SK-N-SH (cell line): ENCODE data around the gene APH1A. TPM values are rescaled to one million over a fixed set of nuclear protein-coding genes. Genes with fewer than 3 reads are reported as not detected.

ENCODE experiments used
- CTCF ChIA-PET: fragments of 300-600, 350-600 bp; formaldehyde crosslinking; extraction: SDS; loops from one replicate; lab custom pipeline; 2021; lab: Yijun Ruan, JAX
- POLR2A ChIA-PET: fragments of 350-600 bp; sonication (Branson Sonifier 250); formaldehyde crosslinking; extraction: SDS; loops from one replicate; lab custom pipeline; 2020; ENCODE audit warnings: antibody characterized with exemption, inconsistent platforms; lab: Yijun Ruan, JAX
- DNase-seq: peaks from one replicate; pipeline ENCODE4 v3.0.0; 2012
- H2AFZ ChIP-seq: fragments of 200-600 bp; sonication (generic); 2 replicates; pipeline ENCODE4 v1.8.1; 2016; ENCODE audit warnings: antibody characterized with exemption, mild to moderate bottlenecking, low read depth
- H3F3A ChIP-seq: fragments of 200-600 bp; sonication (generic); replicated peaks from 2 replicates; pipeline ENCODE3; 2016; ENCODE audit warnings: antibody characterized with exemption, mild to moderate bottlenecking; ENCODE audit not compliant: insufficient read depth
- H3K27ac ChIP-seq, 2 experiments: fragments of 200-500 bp in 1 of 2; fragments of 200-600 bp in 1 of 2; sonication (Bioruptor generic) in 1 of 2; sonication (generic), shearing (Covaris generic) in 1 of 2; 2 replicates each; pipeline versions ENCODE4 v1.5.1 to v1.6.1; 2014 to 2016; ENCODE audit warnings: low read depth in 2 of 2, inconsistent platforms in 1 of 2, low read length in 1 of 2, mild to moderate bottlenecking in 1 of 2, mixed read lengths in 1 of 2
- H3K27me3 ChIP-seq: fragments of 200-600 bp; sonication (generic), shearing (Covaris generic); 2 replicates; pipeline ENCODE4 v1.6.1; 2016; ENCODE audit warnings: mixed run types; ENCODE audit not compliant: insufficient read depth
- H3K36me3 ChIP-seq, 2 experiments: fragments of 200-500 bp in 1 of 2; fragments of 200-600 bp in 1 of 2; sonication (Bioruptor generic) in 1 of 2; sonication (generic) in 1 of 2; replicated peaks in 1 of 2; 2 replicates each; pipeline versions ENCODE3 to v1.5.1; 2014 to 2016; ENCODE audit warnings: low read length in 1 of 2, mild to moderate bottlenecking in 1 of 2; ENCODE audit not compliant: insufficient read depth in 2 of 2, control insufficient read depth in 1 of 2
- H3K4me1 ChIP-seq, 2 experiments: fragments of 200-500 bp in 1 of 2; fragments of 200-600 bp in 1 of 2; sonication (Bioruptor generic) in 1 of 2; sonication (generic), shearing (Covaris generic) in 1 of 2; 2 replicates each; pipeline versions ENCODE4 v1.5.1 to v1.6.1; 2014 to 2016; ENCODE audit warnings: low read depth in 1 of 2, low read length in 1 of 2, mixed run types in 1 of 2; ENCODE audit not compliant: insufficient read depth in 2 of 2, control insufficient read depth in 1 of 2
- H3K4me2 ChIP-seq: fragments of 200-600 bp; sonication (generic), shearing (Covaris generic); 2 replicates; pipeline ENCODE4 v1.6.1; 2017; ENCODE audit warnings: mixed run types
- H3K4me3 ChIP-seq, 2 experiments: fragments of 200-500 bp in 1 of 2; fragments of 200-600 bp in 1 of 2; sonication (Bioruptor generic) in 1 of 2; sonication (generic), shearing (Covaris generic) in 1 of 2; 2 replicates each; pipeline versions ENCODE4 v1.5.1 to v1.8.1; 2014 to 2016; ENCODE audit warnings: low read depth in 2 of 2, inconsistent platforms in 1 of 2, low read length in 1 of 2, mild to moderate bottlenecking in 1 of 2, mixed read lengths in 1 of 2, moderate library complexity in 1 of 2
- H3K79me2 ChIP-seq: fragments of 200-600 bp; sonication (generic); 2 replicates; pipeline ENCODE4 v1.8.1; 2017; ENCODE audit warnings: mild to moderate bottlenecking; ENCODE audit not compliant: insufficient read depth
- H3K9ac ChIP-seq: fragments of 200-600 bp; sonication (generic); 2 replicates; pipeline ENCODE4 v1.6.1; 2017; ENCODE audit warnings: mixed run types
- H3K9me2 ChIP-seq: fragments of 200-600 bp; sonication (generic); 2 replicates; pipeline ENCODE4 v1.6.1; 2017; ENCODE audit warnings: mixed run types
- H3K9me3 ChIP-seq: fragments of 200-600 bp; sonication (generic); 2 replicates; pipeline ENCODE4 v1.6.1; 2017; ENCODE audit warnings: mixed run types, mild to moderate bottlenecking, moderate library complexity
- H4K20me1 ChIP-seq: fragments of 200-600 bp; sonication (generic); 2 replicates; pipeline ENCODE4 v1.6.1; 2017; ENCODE audit warnings: mild to moderate bottlenecking, mixed run types; ENCODE audit not compliant: insufficient read depth
- CHD2 ChIP-seq: fragments of 150-350 bp; IDR thresholded peaks from 2 replicates; pipeline ENCODE4 v1.6.1; 2018; ENCODE audit warnings: low read length; ENCODE audit not compliant: partially characterized antibody
- EZH2phosphoT487 ChIP-seq: fragments of 200-600 bp; sonication (generic); IDR thresholded peaks from 2 replicates; pipeline ENCODE4 v1.6.1; 2017; ENCODE audit warnings: low read depth, mixed run types, mild to moderate bottlenecking, antibody characterized with exemption, moderate library complexity, borderline replicate concordance
- FOSL2 ChIP-seq: IDR thresholded peaks from 2 replicates; pipeline ENCODE4 v1.4.0; 2012; ENCODE audit warnings: low read depth, mild to moderate bottlenecking, moderate library complexity, borderline replicate concordance
- GATA2 ChIP-seq: sonication (generic); formaldehyde crosslinking; IDR thresholded peaks from 2 replicates; pipeline ENCODE4 v1.5.0; 2020; ENCODE audit warnings: mild to moderate bottlenecking, missing genetic modification reagents
- IRF3 ChIP-seq: fragments of 150-350 bp; IDR thresholded peaks from 2 replicates; pipeline ENCODE4 v1.6.1; 2016; ENCODE audit warnings: mild to moderate bottlenecking, low read depth, low read length
- JUND ChIP-seq: IDR thresholded peaks from 2 replicates; pipeline ENCODE4 v1.4.0; 2012
- MAX ChIP-seq: IDR thresholded peaks from 2 replicates; pipeline ENCODE4 v1.4.0; 2012; ENCODE audit warnings: low read depth
- MXI1 ChIP-seq: IDR thresholded peaks from 2 replicates; pipeline ENCODE4 v1.6.1; 2012; ENCODE audit warnings: mild to moderate bottlenecking, low read depth, low read length, improper control_type of control experiment
- POLR2AphosphoS5 ChIP-seq: IDR thresholded peaks from 2 replicates; pipeline ENCODE4 v1.6.1; 2012; ENCODE audit warnings: low read depth, low read length
- RAD21 ChIP-seq: IDR thresholded peaks from 2 replicates; pipeline ENCODE4 v1.6.1; 2012; ENCODE audit warnings: mild to moderate bottlenecking, low read length
- REST ChIP-seq: IDR thresholded peaks from 2 replicates; pipeline ENCODE4 v1.6.1; 2012; ENCODE audit warnings: mild to moderate bottlenecking, low read depth, low read length, moderate library complexity
- RFX5 ChIP-seq: IDR thresholded peaks from 2 replicates; pipeline ENCODE4 v1.6.1; 2012; ENCODE audit warnings: mild to moderate bottlenecking, improper control_type of control experiment, low read length
- RXRA ChIP-seq: IDR thresholded peaks from 2 replicates; pipeline ENCODE4 v1.4.0; 2012; ENCODE audit warnings: low read depth, mild to moderate bottlenecking, borderline replicate concordance
- SIN3A ChIP-seq: IDR thresholded peaks from 2 replicates; pipeline ENCODE4 v1.6.1; 2012; ENCODE audit warnings: low read depth, mild to moderate bottlenecking, low read length, moderate library complexity, borderline replicate concordance
- SMC3 ChIP-seq: IDR thresholded peaks from 2 replicates; pipeline ENCODE4 v1.6.1; 2012; ENCODE audit warnings: low read depth, low read length, improper control_type of control experiment
- TAF1 ChIP-seq: IDR thresholded peaks from 2 replicates; pipeline ENCODE4 v1.6.1; 2012; ENCODE audit warnings: low read depth, mild to moderate bottlenecking, low read length, moderate library complexity, borderline replicate concordance
- TCF12 ChIP-seq: IDR thresholded peaks from 2 replicates; pipeline ENCODE4 v1.4.0; 2012
- USF2 ChIP-seq: fragments of 150-350 bp; IDR thresholded peaks from 2 replicates; pipeline ENCODE4 v1.6.1; 2017; ENCODE audit warnings: antibody characterized with exemption, low read length, low read depth, borderline replicate concordance
- YY1 ChIP-seq: IDR thresholded peaks from 2 replicates; pipeline ENCODE4 v1.4.0; 2012; ENCODE audit warnings: low read depth, mild to moderate bottlenecking
- ZBTB33 ChIP-seq: IDR thresholded peaks from 2 replicates; pipeline ENCODE4 v1.4.0; 2012; ENCODE audit warnings: low read depth, borderline replicate concordance
- WGBS: methylation state at CpG from one replicate; pipeline ENCODE4 v1.1.6; 2017; ENCODE audit warnings: low lambda C conversion rate; 5-methylcytosine and 5-hydroxymethylcytosine counted together
- polyA plus RNA-seq, 3 experiments: library from polyadenylated mRNA; depleted of rRNA; stranded (reverse); fragments of >200 nt; gene quantifications; 2 replicates each; pipeline ENCODE4 v1.2.3, GENCODE V29; 2012
- TF ChIP-seq, protein P1 (sequence below): IDR thresholded peaks from 2 replicates; pipeline ENCODE4 v1.4.0; 2012; ENCODE audit warnings: low read depth, borderline replicate concordance
- TF ChIP-seq, protein P2 (sequence below): IDR thresholded peaks from 2 replicates; pipeline ENCODE4; 2012

APH1A gene
- polyA plus RNA-seq, 1 of the 3 experiments (the other 2 are of a cell fraction): 175 TPM

DNA sequence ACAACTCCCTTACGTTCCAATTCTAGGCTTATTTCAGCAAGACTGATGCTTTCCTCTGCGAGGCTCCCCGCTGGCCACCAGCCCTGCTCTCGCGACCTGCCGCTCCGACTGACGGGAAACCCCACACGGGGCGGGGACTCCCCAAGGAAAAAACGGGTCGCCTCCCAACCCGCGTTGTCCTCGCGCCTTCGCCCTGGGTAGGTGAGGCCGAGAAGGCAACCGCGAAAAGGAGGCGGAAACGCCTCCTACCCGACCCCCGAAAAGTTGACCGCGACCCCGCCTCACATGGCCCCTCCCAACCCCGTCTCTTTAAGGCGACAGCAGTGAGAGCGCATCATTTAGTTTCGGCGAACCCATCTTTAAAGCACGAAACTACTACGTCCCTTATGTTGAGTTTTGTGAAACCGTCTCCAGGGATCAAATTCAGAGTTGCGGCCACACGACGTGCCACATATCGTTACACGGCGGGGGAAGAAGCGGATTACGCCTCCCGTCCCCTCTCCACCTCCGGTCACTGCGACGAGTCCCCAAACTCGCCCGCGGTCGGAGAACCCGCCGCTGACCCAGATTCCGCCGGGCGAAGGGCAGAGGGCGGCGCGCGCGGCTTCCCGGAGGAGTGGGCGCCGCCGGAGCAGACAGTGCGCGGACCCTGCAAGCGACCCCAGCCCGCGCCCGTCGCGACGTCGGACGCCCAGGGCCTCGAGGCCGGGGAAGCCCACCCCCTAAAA is 34.1 kb downstream of the APH1A start:
- peak overlapping the region; percentile 81 to 91 for H3K27ac ChIP-seq
- H4K20me1 ChIP-seq: no peaks in the 10 kb centered on the region
- peak; percentile 78 for DNase-seq
- H3K79me2 ChIP-seq: peaks cover 62% of the 10 kb centered on the region
- H3K36me3 ChIP-seq: peaks cover 0 to 15% of the 10 kb centered on the region in 2 experiments
- H3K9ac ChIP-seq: peak overlapping the region; percentile 88
- H3K27me3 ChIP-seq: no peaks in the 10 kb centered on the region
- ChIA-PET POLR2A (no interaction called here), CTCF (interaction anchor here (2.4 kb wide), 1 partner anchor 21 kb away, joined by 8 read pairs; no protein-coding TSS in a partner anchor)
- H3F3A ChIP-seq: peaks cover 26% of the 10 kb centered on the region
- peak overlapping the region; percentile 69 to 78 for H3K4me3 ChIP-seq
- peak overlapping the region; percentile 33 for H2AFZ ChIP-seq
- peaks cover 0 to 5% of the 10 kb centered on the region in 2 experiments; a peak in 2 of 4 replicates for H3K4me1 ChIP-seq
- no peaks in the 10 kb centered on the region for H3K9me3 ChIP-seq
- H3K4me2 ChIP-seq: peak overlapping the region; percentile 92
- WGBS: 3% methylated on average over 33 of the region's 78 CpGs
- no peaks in the 10 kb centered on the region for H3K9me2 ChIP-seq
- no peak for TF ChIP-seq USF2
- TF ChIP-seq SIN3A: peak; percentile 72; the same call in 1 of the 2 replicates
- 0 out of 2 replicates have a peak, but pooled peaks have one; percentile 39 for TF ChIP-seq TAF1
- no peak for TF ChIP-seq RAD21
- TF ChIP-seq, protein P1, sequence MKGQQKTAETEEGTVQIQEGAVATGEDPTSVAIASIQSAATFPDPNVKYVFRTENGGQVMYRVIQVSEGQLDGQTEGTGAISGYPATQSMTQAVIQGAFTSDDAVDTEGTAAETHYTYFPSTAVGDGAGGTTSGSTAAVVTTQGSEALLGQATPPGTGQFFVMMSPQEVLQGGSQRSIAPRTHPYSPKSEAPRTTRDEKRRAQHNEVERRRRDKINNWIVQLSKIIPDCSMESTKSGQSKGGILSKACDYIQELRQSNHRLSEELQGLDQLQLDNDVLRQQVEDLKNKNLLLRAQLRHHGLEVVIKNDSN: no peak
- no peak for TF ChIP-seq SMC3
- TF ChIP-seq GATA2 (CRISPR knock-in tag): no peak
- TF ChIP-seq RXRA: no peak
- no peak for TF ChIP-seq RFX5
- TF ChIP-seq REST: no peak
- TF ChIP-seq YY1: no peak
- TF ChIP-seq ZBTB33: 0 out of 2 replicates have a peak, but pooled peaks have one; percentile 60
- TF ChIP-seq FOSL2: no peak
- peak; percentile 57; the same call in 1 of the 2 replicates for TF ChIP-seq POLR2AphosphoS5
- TF ChIP-seq EZH2phosphoT487: no peak
- TF ChIP-seq JUND: no peak
- TF ChIP-seq, protein P2, sequence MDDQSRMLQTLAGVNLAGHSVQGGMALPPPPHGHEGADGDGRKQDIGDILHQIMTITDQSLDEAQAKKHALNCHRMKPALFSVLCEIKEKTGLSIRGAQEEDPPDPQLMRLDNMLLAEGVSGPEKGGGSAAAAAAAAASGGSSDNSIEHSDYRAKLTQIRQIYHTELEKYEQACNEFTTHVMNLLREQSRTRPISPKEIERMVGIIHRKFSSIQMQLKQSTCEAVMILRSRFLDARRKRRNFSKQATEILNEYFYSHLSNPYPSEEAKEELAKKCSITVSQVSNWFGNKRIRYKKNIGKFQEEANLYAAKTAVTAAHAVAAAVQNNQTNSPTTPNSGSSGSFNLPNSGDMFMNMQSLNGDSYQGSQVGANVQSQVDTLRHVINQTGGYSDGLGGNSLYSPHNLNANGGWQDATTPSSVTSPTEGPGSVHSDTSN: 0 out of 2 replicates have a peak, but pooled peaks have one; percentile 2
- TF ChIP-seq CHD2: no peak
- TF ChIP-seq MXI1: peak; percentile 69
- TF ChIP-seq MAX: peak; percentile 90
- TF ChIP-seq TCF12: no peak
- TF ChIP-seq IRF3: no peak
